ENCODE data around the gene CTNNA3.
A peak's percentile ranks its signal among the peaks of the same experiment; 100 is the strongest.

The CTNNA3 gene

DNA sequence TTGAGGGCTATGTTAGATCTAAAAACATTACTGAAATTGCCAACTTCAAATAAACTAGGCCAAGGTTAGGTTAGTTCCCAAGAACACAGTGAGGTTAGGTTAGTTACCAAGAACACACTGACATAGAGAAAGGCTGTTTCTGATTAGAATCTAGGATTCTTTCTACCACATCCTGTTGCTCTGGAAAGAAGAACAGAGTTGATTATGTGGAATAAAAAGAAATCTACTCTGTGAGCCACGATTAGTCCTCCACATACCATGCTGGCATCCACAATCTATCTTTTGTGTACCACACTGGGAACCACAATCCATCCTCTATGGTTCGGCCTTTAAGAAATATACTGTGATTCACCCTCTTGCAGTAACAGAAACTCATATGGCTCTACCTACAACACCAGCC lies 678.8 kb downstream of the CTNNA3 start:
- DNase-seq (ENCODE audit: low read depth): peak; percentile 17

DNA sequence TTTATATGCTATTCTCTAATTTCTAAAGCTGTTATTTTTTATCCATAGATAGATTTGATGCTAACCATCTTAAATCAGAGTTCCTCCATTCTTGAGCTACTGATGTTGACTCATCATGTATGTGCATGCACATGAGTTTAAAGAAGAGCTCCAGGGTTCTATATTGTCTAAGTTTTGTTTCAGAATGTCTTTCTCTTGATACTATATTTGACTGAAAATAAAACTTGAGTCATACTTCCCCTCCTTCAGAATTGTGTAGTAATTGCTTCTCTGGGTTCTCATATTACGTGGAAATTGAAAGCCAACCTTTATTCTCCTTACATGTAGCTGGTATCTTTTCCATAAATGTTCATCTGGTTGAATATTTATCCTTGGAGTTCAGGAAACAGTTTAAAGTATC lies 680.8 kb downstream of the CTNNA3 start:
- DNase-seq (ENCODE audit: low read depth): peak; percentile 44

DNA sequence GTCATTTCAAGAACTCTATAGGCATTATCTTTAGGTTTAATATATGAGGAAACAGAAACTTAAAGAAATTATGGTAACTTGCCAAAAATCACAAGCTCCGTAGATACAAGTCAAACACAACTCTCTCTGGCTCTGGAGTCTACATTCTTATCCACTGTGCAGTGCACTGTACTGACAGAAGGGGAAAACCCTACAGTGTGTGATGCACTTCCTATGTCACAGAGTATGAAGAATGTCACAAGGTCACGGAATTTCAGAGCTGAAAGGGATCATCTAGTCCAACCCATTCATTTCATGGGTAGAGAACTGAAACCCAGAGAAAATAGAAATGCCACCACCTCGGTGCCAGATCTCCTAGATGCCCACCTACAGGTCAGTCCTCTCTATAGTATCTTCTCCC lies 684.0 kb downstream of the CTNNA3 start:
- DNase-seq (ENCODE audit: low read depth): no peak

DNA sequence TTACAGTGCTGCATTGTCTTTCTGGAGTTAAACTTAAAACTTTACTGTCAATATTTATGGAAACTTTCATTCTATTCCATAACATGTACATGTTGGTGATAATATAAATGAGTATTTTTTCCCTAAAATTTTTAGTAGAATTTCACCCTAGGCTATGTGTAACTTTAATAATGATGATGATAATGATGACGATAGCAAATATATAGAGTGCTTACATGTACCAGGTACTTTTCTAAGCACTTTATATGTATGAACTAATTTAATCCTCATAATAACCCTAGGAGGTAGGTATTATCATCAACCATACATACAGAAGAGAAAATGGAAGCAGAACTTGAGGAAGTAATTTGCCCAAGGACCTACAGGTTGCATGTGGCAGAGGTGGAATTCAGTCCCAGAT lies 684.5 kb downstream of the CTNNA3 start:
- DNase-seq (ENCODE audit: low read depth): no peak

DNA sequence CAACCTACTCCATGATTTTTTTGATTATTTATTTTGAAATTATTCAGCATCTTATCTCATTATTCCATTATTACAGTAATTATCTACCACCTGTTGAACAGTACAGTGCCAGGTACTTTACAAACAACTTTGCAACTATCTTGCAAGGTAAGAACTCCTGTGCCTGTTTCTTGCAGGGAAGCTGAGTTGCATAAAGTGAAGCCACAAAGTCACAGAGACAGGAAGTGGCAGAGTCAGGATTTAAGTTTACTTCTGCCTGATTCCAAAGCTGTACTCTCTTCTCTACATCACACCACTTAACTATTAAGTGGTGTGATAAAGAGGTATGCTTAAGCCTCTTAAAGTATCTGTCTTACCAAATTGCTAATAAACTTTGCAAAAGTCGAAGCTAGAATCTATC lies 690.0 kb downstream of the CTNNA3 start:
- DNase-seq (ENCODE audit: low read depth): no peak

DNA sequence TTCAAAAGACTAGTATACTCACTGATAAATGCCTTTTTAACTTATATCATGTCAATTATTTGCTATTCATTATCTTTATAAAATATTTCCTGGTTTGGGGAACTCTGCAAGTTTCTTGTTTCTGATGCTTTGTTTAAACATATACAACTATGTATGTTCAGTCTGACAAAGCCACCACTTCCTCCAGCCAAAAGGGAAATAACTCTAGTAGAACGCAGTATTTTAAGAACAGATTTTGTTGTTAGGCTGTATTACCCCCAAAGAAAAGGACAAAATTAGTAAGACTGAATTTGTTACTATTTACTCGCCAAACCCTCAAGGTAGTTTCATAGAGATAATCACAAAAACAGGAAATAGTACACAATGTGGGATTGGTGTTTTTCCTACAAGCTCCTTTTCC lies 691.3 kb downstream of the CTNNA3 start:
- no peak for DNase-seq (ENCODE audit: low read depth)

DNA sequence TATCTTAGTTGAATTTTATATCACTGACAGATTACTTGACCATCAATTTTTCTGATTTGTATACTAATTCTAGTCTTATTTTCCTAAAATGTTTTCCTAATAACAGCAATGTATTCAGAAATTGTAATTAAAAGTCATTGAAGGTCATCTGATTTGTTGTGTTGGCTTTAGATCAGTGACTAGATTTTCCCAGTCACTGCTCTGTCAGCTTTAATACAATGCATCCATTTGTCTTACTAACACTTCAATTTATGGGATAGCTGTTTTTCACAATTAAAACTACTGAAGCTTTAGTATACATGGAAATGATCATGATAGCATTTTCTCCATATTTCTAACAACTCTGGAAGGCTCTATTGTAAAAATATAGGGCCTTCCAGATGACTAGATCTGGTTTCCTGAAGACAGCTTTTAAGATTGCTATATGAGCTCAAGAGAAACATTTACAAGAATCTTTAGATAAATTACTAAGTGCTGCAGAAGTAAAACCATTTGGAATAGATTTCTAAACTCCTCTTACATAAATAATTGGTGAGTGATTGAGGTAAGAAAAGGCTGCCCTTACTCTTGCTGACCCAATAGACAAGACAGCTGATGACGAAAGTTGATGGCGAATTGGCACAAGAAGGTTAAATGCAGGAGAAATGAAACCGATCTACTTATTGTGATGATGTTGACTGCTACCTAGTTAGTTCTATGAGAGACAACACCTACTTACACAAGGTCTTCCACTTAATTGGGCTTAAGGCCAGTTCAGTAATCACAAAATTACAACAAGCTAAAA lies 696.0 kb downstream of the CTNNA3 start:
- DNase-seq (ENCODE audit: low read depth): no peak

DNA sequence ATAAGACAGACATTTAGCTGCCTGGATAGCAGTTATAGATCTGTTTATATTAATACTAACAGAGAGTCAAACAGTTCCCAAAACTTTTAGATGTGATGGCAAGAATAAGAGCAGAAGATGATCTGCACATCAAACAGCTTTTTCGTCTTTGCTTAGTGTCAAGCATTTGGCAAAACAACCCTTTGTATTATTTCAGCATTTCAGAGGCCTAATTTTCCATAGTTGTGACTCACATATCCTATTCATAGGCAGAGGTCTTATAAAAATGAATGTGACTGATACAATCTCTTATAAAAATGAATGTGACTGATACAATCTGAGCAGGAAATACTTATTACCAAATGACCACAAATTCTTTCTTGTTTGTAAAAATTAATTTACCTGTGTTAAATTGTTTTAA lies 699.0 kb downstream of the CTNNA3 start:
- DNase-seq (ENCODE audit: low read depth): no peak

DNA sequence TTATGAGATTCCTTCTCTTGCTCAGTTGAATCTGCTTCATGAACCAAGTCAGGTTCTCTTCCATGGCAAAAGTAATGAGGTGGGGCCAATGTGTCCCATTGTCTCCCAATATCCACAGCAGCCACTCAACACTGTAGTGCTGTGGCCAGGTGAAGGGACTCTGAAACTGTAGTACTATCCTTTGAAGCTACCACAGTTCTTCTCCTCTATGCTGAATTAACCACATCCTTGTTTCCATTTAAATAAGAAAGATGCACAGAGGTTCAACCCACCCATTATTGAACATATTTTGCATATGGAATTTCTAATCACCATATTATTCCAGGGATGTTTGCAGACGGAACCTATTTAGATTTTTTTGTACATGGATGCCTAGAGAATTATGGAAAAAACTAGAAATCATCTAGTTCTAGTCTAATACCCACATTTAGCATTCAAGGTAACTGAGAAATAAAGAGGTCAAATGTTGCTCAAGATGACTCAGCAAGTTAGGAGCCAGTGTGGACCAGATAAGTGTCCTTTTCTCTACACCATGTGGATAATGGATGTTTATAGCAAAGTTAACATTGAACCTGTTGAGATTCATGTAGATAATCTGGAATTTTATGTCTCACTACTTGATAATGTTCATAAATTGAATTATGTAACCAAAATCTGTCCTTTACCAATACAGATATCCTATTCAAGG lies 705.7 kb downstream of the CTNNA3 start:
- DNase-seq (ENCODE audit: low read depth): no peak

DNA sequence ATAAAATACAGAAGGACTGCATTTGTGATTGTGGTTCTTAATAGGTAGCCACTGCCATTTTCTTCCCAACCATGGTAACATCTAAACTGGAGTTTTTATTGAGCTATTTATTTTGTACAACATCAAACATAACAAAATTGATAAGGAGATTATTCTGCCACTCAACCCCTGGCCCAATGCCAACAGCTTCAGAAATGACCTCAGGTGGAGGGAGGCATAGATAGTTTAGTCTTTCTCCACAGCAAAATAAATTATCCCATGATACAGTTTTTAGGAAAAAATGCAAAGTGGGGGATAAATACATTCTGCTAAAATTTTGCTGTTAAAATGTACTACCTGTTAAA lies 712.5 kb downstream of the CTNNA3 start:
- DNase-seq (ENCODE audit: low read depth): no peak

DNA sequence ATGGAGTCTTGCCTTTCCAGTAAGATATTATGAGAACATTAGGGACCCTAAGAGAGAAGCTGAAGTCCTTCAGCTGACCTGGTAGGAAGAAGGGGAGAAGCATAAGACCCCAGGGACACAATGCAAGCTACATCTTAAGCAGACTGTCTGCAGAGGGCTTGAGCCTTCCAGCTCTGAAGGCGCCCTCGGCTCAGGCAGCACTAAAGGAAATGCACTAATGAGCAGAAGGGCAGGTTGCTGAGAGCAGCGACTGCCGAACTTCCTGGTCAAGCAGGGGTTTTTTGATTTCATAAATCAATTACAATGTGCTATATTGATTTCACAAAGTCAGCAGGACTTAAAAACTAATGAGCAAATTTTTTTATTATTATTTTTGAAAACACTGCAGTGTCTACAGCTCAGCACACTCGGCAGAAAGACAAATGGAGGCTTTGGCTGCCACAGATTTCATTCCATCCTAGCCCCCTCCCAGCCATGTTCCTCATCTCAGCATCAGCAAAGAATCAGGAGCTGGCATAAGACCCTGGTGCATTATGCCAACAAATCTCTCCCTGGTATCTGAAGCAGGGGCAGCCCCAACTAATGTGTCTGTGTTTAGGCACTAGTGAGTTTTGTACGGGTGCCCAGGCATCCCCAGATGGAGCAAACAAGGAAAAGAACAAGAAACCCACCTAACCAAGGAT lies 713.1 kb downstream of the CTNNA3 start:
- no peak for DNase-seq (ENCODE audit: low read depth)

DNA sequence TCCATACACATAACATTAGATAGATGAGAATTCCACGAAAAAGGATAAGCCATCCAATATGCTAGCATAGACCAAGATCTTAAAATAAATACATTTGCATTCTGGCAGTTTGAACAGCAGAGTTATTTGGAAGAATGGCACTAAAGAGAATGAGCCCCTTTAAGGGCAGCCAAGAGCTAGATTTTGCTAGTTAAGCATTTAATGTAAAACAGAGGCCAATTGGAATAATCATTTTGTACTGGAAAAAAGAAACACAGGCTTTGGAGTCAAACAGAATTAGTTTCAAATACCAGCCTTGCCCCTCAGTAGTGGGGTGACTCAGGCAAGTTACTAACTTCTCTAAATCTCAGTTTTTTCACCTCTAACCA lies 714.0 kb downstream of the CTNNA3 start:
- DNase-seq (ENCODE audit: low read depth): no peak

DNA sequence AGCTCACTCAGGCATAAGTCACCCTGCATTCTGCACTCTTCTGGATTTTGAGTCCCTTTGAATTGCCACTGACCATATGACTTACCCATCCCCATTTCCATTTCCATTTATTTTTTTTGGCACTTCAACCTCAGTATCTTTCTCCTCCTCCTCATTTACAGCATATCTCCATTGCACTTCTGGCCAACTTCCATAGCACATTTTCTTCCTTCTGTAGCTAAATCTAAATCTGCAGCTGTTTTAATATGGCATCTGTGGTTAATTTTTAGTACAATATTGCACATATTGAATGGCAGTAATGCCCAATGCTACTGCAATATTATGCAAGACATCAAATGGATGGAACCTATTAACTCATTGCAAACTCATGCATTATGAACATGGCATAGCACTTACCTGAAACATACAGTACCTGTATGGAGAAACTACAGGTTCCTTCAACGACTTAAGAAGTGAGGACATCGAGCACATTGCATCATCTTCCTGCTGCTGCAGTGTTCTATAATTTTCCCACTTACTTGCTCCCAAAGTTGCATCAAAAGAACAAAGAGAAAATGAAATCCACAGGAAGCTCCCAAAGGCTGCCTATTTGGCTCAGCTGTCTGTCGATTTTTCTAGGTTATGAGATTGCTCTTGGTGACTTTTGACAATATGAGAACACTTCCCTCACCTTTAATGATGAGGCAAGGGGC lies 714.5 kb downstream of the CTNNA3 start:
- DNase-seq (ENCODE audit: low read depth): no peak

DNA sequence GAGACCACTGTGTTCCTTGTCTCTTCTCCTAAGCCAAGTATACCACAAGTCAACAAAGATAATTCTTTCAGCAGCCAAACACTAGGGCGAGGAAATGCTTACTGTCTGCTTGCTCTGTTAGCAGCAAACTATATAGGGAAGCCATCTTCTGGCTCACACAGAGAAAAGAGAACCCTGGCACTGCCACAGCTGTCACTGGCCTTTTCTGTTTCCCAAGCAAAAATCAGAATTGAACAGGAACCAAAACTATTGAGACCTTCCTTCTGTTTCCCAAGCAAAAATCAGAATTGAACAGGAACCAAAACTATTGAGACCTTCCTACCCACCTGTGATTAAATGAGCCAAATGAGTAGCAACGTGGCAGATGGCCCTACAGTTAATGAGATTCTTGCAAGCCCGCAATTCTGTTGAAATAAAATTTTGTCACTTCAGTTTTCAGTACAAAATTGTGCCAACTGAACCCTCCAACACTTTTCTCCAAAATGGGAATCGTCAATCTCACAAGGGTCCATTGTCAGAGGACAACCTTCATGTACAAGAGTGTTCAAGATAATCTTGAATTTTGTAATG lies 715.7 kb downstream of the CTNNA3 start:
- no peak for DNase-seq (ENCODE audit: low read depth)

DNA sequence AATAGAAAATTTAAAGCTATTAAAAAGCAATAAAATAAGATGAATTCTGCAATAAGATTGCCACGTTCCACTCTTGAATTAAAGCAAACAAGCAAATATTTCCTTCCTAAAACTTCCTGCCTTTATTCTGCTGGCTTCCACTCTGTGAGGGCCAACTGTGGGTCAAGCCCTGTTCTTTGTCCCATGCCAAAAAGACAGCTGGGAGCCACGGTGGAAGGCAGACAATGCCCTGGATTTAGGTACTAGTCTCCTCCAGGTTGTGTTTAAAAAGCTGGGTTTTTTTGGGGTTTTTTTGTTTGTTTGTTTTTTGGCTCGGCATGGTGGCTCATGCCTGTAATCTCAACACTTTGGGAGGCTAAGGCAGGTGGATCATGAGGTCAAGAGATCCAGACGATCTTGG lies 731.0 kb downstream of the CTNNA3 start:
- DNase-seq (ENCODE audit: low read depth): no peak

DNA sequence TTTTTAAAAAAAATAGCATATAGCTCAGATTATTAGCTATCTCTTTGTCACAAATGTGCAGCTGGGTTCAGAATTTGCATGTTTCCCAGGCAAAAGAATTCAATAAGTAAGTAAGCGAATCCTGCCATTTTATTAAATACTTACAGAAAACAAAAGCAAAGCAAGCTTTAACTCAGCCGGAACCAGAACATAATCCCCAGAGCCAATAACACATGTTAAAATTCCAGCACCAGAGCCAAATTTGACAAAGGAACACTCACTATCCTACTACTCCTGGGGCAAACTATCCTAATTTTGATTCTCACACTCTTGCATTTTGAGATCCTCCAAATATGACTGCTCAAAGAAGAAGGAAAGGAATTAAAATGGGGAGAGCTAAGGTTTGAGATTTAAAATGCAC lies 737.5 kb downstream of the CTNNA3 start:
- DNase-seq (ENCODE audit: low read depth): no peak

DNA sequence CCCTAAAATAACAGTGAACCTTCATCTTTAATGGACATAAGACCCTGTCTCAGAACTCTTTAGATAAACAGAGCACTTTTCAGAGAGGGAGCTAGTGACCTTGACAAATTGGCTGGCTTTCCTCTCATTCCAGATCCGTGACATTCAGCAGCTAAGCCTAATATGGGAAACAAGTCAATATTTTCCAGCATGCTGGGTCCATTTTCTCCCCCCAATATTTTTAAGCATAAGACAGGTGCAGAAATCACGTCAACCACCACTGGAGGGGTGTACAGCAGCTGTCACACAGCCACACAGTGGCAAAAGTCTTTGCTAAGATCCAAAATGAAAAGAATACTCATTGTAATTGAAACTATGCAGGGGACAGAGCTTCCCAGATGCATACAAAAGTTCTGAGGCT lies 744.1 kb downstream of the CTNNA3 start:
- no peak for DNase-seq (ENCODE audit: low read depth)

DNA sequence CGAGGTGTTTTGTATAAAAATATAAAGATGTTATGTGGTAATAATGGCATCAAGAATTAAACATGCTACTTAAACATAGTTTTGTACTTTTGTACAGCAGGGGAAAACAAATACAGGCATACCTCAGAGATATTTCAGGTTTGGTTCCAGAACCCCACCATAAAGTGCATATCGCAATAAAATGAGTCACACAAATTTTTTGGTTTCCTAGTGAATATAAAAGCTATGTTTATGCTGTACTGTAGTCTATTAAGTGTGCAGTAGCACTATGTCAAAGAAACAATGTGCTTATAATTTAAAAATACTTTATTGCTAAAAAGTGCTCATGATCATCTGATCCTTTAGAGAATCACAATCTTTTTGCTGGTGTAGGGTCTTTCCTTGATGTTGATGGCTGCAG lies 752.4 kb downstream of the CTNNA3 start:
- no peak for DNase-seq (ENCODE audit: low read depth)

DNA sequence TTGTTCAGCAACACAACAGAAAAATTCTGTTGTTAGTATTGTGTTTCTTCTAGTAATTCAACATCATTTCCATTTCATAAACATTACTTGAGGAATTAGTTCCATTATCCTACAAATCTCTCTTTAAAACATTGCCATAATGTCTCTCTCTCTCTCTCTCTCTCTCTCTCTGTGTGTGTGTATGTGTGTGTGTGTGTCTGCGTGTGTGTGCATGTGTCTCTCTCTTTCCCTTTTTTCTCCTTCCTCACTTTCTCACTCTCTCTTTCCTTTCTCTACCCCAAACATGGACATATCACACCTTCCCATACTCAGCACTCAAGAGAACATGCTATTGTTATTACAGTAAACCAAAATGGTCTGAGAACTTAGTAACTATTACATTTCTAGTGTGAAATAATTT lies 753.6 kb downstream of the CTNNA3 start:
- DNase-seq (ENCODE audit: low read depth): no peak

DNA sequence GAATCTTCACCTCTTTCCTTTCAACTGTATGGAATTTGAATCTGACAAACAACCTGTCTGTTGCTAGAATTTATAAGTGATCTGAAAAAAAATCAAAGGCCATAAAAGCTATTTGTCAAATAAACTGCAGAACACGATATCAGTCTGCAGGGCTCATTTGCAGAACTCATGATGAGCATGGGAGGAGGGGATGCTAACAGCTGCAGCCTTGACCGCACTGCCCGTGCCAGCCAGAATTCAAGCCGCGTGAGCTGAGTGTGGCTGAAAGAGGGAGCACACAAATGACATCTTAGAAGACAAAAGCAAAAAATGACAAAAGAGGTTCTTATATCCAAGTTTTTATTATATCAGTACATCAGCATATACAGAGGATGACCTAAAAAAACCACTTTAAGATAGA lies 754.5 kb downstream of the CTNNA3 start:
- DNase-seq (ENCODE audit: low read depth): no peak

DNA sequence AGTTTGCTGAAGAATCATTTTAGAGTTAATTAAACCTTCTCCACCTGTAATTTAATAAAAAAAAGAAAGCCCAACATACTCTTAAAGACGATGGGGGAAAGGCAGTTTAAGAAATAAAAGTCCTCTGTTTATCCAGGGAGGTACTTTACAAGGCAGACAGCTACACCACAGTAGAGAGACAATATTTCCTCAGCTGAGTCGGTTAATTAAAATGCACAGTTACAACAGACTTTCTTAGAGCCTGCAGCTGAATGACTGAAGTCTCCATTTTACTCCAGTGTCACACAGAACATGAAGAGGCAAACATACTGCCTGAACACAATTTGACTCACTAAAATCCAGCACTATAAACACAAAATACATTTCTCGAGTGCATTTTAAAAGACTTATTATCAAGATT lies 755.0 kb downstream of the CTNNA3 start:
- DNase-seq (ENCODE audit: low read depth): no peak

DNA sequence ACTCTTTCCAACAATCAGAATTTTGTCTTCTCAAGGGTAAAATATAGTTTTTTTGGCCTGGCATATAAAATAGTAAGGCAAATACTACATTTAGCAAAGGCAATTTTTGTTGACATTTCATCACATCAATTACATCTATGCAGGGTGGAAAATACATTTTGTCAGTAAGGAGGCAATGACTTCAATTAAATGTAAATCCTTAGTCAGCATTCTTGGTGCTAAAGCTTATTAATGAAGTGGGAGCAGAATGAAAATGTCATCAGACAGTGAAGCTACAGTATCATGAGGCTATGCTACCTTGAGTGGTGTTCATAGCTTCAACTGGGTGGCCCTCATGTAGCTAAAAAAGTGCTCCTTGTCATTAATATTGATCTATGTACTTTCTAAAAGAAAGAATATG lies 761.3 kb downstream of the CTNNA3 start:
- no peak for DNase-seq (ENCODE audit: low read depth)

DNA sequence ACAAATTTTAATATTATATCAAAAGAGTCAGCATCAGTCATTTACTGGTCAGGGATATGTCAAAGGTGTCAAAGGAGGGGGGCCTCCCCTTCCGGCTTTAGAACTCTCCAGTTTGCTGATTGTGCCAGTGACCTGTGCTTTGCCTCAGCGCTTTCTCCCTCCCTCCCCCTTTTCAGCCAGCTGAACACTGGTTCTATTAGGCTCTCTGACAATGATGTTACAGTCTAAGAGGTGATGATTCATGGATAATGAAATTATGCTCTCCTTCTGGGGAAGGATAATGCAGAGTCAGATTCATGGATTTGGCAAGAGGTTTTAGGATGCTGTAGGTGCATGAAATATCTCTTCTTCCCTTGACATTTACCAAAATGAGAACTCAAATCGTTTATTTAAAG lies 764.0 kb downstream of the CTNNA3 start:
- DNase-seq (ENCODE audit: low read depth): no peak

All from iris pigment epithelial cell (primary cell).